HepG2 (cell line): ENCODE results near the gene MFAP3L.

Experiments used
- GATAD2A ChIP-seq: IDR thresholded peaks from 2 replicates; pipeline ENCODE4 v1.6.1; 2016
- ISL2 ChIP-seq: sonication (generic); formaldehyde crosslinking; IDR thresholded peaks from 2 replicates; pipeline ENCODE4 v1.5.0; 2020; ENCODE audit warnings: missing genetic modification reagents
- TAF1 ChIP-seq: sonication (generic); formaldehyde crosslinking; IDR thresholded peaks from 2 replicates; pipeline ENCODE4 v1.4.0; 2020; ENCODE audit warnings: missing genetic modification reagents
- THYN1 ChIP-seq: sonication (generic); formaldehyde crosslinking; IDR thresholded peaks from 2 replicates; pipeline ENCODE4 v1.8.1; 2023; ENCODE audit warnings: low read depth, mild to moderate bottlenecking, moderate library complexity, missing genetic modification reagents, borderline replicate concordance
- XRCC5 ChIP-seq: fragments of 200-400 bp; formaldehyde crosslinking; optimal IDR thresholded peaks from 2 replicates; pipeline ENCODE3; 2017; ENCODE audit warnings: mild to moderate bottlenecking, low read length
- TF ChIP-seq, protein P1 (sequence below): IDR thresholded peaks from 2 replicates; pipeline ENCODE4 v1.6.1; 2012; ENCODE audit warnings: inconsistent platforms

DNA sequence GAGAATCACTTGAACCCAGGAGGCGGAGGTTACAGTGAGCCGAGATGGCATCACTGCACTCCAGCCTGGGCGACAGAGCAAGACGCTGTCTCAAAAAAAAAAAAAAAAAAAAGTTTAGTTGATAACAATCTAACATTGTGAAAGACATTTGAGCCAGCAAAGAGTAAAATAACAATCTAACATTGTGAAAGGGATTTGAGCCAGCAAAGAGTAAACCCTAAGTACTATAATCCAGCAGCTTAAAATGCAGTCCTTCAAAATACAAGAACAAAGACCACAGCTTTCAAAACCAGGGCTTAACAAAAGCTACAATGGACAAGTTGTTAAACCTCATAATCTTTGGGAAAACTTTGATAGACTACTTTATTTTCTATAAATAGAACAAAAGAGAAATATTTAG lies 16.9 kb downstream of the MFAP3L start:
- TF ChIP-seq THYN1 = no peak
- TF ChIP-seq, protein P1, sequence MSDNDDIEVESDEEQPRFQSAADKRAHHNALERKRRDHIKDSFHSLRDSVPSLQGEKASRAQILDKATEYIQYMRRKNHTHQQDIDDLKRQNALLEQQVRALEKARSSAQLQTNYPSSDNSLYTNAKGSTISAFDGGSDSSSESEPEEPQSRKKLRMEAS = no peak
- TF ChIP-seq GATAD2A (CRISPR knock-in tag) = no peak
- no peak for TF ChIP-seq TAF1 (CRISPR knock-in tag)
- no peak for TF ChIP-seq ISL2
- no peak for TF ChIP-seq XRCC5
